Caki2 (cell line): ENCODE data around the gene RHBDL2. TPM values are rescaled to one million over a fixed set of nuclear protein-coding genes. Genes with fewer than 3 reads are reported as not detected.
"Not testable (repeated sequence)": the region's sequence is repeated elsewhere in the genome, so short reads cannot be mapped to it uniquely, and the experiment has no call there.

Source experiments
- DNase-seq: peaks from one replicate; pipeline ENCODE4 v3.0.0-alpha.2; 2015; ENCODE audit warnings: low read depth
- in situ Hi-C: cut with HindIII; loops from 2 replicates; pipeline ENCODE4 v1.10.0; 2016; ENCODE audit warnings: low sequenced_read_pairs, low pct_unique_long_range_greater_than_20kb, mixed read lengths
- total RNA-seq: library from RNA; depleted of rRNA; stranded (reverse); fragments of >200 nt; shearing (Covaris generic); gene quantifications from 2 replicates; pipeline ENCODE4 v1.2.3, GENCODE V29; 2014; ENCODE audit warnings: low replicate concordance

Gene RHBDL2
- total RNA-seq, 1 experiment from 2014 or later, result 2.7 TPM

DNA sequence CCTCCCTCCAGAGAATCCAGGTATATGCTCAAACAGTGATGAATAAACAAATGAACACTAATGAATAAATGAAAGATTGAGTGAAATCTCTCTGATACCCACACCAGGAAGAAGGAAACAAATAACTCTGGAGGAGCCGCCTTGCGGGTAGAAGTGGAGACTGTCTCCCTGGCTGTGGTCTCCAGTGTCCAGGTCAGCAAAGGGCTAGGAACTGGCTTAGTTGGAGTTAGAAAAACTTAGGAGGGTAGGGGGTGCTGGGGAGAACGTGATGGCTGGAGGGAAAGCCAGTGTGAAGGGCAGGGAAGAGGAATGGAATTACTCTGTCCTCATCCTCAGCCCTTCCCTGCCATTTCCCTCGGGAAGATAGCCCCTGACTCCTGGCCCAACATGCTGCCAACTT, 537 bp downstream of the RHBDL2 start:
- peak; percentile 32 for DNase-seq
- in situ Hi-C loops, result no loop called here

DNA sequence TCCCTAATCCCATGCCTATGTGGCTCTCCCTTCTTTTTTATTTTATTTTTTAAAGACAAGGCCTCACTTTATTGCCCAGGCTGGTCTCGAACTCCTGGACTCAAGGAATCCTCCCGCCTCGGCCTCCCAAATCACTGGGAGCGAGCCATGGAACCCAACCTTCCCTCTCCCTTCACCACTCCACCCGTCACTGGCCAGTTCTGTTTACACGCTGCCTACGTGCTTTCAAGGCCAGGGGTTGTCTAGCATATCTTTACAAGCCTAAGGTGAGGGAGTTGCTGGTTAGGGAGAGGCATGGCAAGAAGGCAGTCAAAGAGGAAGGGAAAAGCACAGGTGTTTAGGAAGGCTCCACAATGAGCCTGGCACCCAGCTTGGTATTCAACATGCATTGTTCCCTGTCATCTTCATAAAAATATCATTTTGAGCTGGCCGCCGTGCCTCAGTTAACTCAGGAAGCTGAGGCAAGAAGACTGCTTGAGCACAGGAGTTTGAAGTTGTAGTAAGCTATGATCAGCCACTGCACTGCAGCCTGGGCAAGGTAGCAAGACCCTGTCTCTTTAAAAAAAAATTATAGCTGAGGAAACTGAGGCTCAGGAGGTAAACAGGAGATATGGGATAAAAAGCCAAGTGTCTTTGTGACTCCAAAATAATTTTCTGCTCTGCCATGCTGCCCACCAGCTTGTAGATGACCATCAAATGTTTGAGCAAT, 1.1 kb downstream of the RHBDL2 start:
- no peak for DNase-seq
- in situ Hi-C loops, result no loop called here

GRCh38 chr1:38938722-38939260, 2.8 kb downstream of the RHBDL2 start:
- no peak for DNase-seq
- in situ Hi-C loops, result no loop called here

DNA sequence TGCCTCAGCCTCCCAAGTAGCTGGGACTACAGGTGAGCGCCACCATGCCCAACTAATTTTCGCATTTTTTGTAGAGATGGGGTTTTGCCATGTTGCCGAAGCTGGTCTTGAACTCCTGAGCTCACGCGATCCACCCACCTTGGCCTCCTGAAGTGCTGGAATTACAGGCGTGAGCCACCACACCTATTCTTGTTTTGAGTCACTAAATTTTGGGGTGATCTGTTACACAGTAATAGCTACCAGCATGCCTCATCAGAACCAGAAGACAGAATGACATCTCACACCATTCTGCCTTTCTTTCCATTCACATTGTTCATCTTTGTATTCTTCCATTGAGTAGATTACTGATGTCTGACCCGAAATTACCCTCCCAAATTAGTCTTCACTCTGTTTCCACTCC, 9.1 kb downstream of the RHBDL2 start:
- in situ Hi-C loops, result no loop called here
- DNase-seq, result no peak

DNA sequence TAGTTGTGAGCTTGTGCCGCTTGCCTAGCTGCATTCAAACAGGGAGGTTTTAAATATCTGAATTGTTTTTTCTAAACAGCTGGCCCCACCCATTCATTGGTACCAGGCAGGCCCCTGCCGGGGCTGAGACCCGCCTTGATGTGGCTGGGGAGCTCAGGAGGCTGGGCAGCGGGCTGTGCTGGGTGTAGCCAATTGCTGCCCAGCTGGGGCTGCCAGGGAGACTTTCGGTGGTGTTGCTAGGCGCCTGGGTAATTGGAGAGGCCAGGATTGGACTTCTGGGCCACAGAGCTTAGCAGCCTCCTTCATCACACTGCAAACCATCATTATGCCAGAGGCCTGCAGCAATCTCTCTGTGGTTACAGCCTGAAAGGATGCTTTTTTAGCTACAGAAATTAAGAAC, 12.2 kb downstream of the RHBDL2 start:
- DNase-seq, result no peak
- in situ Hi-C loops, result no loop called here

DNA sequence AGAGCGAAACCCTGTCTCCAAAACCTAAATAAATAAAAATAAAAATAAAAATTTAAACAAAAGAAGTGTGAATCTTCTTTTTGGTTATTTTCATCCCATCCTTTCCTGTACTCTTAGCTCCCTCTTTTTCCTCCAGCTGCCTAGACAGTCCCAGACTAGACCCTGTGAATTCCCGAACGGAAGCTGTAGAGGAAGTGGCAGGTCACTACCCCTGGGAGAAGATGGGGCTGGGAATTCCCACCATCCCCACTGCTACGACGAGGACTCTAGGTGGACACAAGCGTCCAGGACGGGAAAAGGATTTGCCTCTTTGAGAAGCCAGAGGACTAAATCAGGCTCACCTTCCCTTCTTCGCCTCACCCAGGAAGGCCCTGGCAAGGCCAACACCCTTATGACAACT, 12.6 kb downstream of the RHBDL2 start:
- DNase-seq, result no peak
- in situ Hi-C loops, result no loop called here

DNA sequence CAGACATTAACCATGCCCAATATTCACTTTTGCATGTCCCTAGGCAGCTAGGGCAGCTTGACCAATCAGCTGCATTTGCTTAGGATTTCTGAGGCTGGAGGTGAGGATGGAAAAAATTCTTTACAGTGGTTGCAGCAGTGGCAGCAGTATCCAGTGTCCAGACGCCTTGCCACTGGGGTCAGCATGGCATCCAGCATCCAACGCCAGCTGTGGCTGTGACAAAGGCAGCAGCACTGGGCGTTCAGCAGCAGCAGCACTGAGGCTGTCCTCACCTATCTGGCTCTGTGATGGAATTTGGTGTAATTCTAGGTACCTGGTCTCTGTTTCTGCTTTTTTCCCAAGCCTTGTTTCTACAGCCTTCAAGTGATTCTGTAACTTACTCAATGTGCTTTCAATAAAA, 15.5 kb downstream of the RHBDL2 start:
- no peak for DNase-seq
- in situ Hi-C loops, result no loop called here

- no peak for DNase-seq
- in situ Hi-C loops, result no loop called here
Observed at GRCh38 chr1:38925391-38925790, 16.2 kb downstream of the RHBDL2 start.

GRCh38 chr1:38923607-38924006, 18.0 kb downstream of the RHBDL2 start:
- DNase-seq, result no peak
- in situ Hi-C loops, result no loop called here

- in situ Hi-C loops, result no loop called here
- no peak for DNase-seq
Observed at GRCh38 chr1:38919130-38919529, 22.5 kb downstream of the RHBDL2 start.

DNA sequence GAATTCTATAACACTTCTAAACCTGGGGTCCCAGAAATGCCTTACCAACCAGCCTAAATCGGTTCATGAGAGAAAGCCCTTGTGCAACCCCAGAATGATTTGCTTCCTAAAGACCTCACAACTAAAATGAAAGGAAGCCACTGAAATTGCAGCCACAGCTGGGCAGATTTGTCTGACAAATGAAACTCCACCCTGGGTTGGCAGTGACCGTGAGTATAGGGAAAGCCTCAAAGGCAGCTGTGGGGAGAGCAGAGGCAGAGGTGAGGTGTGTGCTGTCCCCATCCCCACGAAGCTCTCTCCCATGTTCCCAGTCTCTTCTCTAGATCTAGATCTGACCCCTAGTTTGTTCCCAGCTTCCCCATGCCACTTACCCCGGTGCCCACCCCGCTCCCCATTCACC, 23.1 kb downstream of the RHBDL2 start:
- DNase-seq, result no peak
- in situ Hi-C loops, result no loop called here

DNA sequence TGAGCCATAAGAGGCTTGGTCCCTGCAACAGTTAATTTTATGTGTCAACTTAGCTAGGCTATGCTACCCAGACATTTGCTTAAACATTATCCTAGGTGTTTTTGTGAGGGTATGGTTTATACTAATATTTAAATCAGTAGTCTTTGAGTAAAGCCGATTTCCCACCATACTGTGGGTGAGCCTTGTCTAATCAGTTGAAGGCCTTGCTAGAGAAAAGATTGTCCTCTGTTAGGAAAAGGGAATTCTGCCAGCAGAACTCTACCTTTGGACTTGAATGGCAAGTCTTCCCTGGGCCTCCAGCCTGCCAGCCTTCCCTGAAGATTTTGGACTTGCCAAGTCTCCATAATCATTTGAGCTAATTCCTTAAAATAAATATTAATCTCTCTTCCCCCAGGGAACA, 23.9 kb downstream of the RHBDL2 start:
- in situ Hi-C loops, result no loop called here
- no peak for DNase-seq

DNA sequence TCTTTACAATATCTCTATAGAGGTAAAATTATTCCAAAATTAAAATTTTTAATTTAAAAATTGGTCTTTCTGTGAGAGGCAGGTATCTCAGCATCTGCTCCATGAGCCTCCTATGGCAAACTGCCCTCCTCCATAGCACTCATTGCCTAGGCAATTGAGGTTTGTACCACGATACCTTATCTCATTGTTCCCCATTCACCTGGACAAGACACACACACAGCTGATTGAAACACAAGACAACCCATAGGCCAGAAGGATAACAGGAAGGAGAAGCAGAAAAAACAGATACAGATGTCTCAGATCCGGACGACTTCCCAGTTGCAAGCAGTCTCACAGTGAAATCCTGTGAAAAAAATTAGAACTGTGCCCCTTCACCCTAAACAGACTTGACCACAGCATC, 24.3 kb downstream of the RHBDL2 start:
- no peak for DNase-seq
- in situ Hi-C loops, result no loop called here

DNA sequence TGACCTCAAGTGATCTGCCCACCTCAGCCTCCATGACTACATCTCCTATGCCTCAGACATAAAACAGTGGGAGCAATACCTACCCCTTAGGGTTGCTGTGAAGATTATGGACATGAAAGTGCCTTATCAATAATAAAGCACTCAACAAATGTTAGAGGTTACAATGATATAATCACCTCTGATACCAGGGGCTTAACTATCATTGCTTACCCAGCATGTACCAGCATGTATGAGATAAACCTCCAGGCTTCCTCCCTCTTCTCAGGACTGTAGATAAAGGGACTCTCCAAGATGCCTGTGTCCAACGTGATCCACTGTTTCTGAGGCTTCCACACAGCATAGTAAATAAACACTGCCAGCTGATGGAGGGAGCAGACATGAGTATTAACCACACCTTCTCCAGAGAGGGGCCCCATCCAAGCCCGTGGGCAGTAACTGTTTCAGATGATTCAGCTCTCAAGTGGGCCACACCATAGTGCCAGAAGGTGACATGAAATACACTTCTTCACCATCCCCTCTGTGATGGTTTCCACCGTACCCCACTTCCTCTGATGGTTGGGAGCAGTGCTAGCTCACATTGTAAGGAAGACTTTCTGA, 26.2 kb downstream of the RHBDL2 start:
- in situ Hi-C loops, result no loop called here
- peak; percentile 4 for DNase-seq

DNA sequence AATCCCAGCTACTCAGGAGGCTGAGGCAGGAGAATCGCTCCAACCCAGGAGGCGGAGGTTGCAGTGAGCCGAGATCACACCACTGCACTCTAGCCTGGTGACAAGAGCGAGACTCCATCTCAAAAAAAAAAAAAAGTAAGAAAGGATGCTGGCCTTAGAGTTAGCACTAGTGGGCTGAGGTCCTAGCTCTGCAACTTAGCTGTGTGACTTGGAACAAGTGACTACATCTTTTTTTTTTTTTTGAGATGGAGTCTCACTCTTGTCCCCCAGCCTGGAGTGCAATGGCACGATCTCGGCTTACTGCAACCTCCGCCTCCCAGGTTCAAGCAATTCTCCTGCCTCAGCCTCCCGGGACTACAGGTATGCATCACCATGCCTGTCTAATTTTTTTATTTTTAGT, 26.7 kb downstream of the RHBDL2 start:
- DNase-seq, in situ Hi-C loops: not testable (repeated sequence)

GRCh38 chr1:38908821-38909220, 32.8 kb downstream of the RHBDL2 start:
- in situ Hi-C loops, result no loop called here
- no peak for DNase-seq

DNA sequence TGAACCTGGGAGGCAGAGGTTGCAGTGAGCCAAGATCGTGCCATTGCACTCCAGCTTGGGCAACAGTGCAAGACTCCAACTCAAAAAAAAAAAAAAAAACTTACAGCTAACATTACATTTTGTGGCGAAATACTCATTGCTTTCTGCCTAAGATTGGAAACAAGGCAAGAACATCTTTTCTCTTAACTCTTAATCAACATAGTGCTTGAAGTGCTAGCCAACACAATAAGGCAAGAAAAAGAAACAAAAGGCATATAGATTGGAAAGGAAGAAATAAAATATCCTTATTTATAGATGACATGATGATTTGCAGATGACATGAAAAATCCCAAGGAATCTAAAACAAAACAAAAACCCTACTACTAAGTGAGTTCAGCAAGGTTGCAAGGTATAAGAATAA, 35.6 kb downstream of the RHBDL2 start:
- DNase-seq, result no peak
- in situ Hi-C loops, result no loop called here

GRCh38 chr1:38899560-38899959, 42.1 kb downstream of the RHBDL2 start:
- in situ Hi-C loops, result no loop called here
- DNase-seq, result no peak

GRCh38 chr1:38898653-38899230, 42.9 kb downstream of the RHBDL2 start:
- in situ Hi-C loops, result no loop called here

DNA sequence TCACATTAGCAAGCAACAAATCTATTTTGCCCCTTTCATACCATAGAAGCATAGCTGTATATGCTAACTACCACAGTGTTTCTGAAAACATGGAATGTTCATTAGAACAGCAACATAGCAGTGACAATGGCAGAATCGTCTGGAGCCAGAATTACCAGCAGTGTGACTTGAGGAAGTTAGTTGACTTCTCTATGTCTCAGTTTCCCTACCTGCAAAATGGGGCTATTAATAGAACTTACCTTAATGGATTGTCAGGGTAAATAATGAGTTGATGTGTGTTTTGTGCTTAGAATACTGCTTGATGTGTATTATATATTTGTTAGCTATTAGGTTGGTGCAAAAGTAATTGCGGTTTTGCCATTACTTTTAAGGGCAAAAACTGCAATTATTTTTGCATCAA, 45.5 kb downstream of the RHBDL2 start:
- no peak for DNase-seq
- in situ Hi-C loops, result no loop called here

More at GRCh38 chr1:38898653-38899230, 42.9 kb downstream of the RHBDL2 start:
- no peak for DNase-seq
